NCI-H460 (cell line): ENCODE results near the gene WDR33. TPM values are rescaled to one million over a fixed set of nuclear protein-coding genes. Genes with fewer than 3 reads are reported as not detected.

Experiments used
- DNase-seq: peaks from one replicate; pipeline ENCODE4 v3.0.0-alpha.2; 2016; ENCODE audit warnings: low read depth; ENCODE audit errors: extremely low read depth
- total RNA-seq: library from RNA; depleted of rRNA; stranded (reverse); fragments of >200 nt; shearing (Covaris generic); gene quantifications from 2 replicates; pipeline ENCODE4 v1.2.3, GENCODE V29; 2014

WDR33 gene
- total RNA-seq, 1 experiment from 2014 or later = 32.7 TPM

DNA sequence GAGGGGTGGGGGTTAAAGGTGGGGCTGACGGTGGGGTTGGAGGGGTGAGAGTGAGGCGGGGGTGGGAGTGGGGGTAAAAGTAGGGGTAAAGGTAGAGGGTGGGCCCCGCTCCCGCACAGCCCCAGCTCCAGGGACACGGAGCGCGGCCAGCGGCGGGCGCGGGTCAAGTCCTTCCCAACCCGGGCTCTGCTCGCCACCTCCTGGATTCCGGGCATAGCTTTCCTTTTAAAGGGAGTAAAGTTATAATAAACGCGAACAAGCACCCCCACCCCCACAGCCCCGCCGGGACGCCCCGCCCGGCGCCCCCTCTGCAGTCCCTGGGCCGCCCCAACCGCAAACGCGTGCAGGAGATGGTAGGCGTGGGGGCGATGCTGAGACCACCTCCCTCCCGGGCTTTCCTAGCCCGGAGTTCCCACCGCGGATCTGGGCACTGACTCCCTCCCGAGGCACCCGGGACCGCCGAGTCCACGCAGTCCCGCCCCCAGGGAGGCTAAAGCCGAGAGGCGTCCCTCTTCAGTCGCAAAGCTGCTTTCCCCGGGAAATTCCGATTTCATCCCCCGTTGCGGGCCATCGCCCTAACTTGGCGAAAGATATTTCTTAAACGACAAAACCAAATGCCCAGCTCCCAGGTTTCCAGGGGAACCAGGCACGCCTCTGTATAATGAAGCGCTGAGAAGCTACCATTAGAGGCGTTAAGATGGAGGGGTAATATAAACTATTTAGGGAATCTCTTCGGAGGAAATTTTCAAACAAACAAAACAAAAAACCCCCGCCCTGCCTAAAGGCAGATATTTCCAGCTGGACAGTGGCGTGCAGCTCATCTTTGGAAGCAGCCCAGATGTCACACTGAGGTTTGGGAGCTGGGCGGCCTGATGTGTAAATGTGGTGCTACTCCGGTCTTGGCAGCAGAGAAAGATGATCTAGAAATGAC lies 135.4 kb downstream of the WDR33 start, which contains the start of gene LIMS2:
Gene LIMS2 (minus strand): TSS at position 200 of the 931 bp plus-strand sequence. CDS start 506 bp downstream, outside the sequence.
- no peak for DNase-seq

DNA sequence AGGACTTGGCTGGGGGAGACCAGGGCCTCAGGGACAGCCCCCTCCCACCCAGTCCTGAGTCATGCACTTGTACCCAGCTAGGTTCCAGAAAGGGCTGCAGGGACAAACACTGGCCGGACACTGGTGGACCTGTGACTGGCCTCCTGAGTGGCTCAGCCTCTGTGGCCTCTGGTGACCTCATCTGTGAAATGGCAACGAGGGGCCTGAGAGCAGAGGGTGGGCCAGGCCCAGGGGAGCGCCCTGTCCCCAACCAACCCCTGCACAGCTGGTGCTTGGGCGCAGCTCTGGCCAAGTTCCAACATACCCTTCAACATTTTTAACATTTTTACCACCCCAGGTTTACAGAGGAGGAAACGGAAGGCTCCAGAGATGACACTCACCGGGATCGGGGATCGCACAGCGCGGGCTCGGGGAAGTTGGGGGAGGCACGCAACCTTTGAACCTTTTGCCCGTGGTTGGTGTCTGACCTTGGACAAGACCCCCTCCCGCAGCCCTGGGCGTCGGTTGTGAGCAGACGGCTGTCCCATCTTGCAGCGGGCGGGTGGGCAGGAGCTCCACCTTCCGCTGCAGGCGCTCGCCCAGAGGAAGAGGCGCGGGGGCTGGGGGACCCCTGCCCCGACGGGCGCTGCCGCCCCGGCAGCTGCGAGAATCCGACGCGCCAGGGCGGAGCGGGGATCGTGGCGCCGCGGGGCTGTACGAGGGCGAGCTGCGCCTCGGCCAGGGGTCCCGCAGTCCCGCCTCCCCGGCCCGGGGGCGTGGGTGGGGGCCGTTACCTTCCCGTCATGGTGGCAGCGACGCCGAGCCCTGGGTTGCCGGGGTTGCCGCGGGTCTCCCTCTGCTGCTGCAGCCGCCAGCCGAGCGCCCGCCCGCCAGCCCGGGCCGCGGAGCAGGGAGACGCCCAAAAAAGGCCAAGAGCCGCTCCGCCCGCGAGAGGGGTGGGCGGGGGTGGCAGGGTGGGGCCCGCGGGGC lies 136.4 kb downstream of the WDR33 start:
- no peak for DNase-seq

DNA sequence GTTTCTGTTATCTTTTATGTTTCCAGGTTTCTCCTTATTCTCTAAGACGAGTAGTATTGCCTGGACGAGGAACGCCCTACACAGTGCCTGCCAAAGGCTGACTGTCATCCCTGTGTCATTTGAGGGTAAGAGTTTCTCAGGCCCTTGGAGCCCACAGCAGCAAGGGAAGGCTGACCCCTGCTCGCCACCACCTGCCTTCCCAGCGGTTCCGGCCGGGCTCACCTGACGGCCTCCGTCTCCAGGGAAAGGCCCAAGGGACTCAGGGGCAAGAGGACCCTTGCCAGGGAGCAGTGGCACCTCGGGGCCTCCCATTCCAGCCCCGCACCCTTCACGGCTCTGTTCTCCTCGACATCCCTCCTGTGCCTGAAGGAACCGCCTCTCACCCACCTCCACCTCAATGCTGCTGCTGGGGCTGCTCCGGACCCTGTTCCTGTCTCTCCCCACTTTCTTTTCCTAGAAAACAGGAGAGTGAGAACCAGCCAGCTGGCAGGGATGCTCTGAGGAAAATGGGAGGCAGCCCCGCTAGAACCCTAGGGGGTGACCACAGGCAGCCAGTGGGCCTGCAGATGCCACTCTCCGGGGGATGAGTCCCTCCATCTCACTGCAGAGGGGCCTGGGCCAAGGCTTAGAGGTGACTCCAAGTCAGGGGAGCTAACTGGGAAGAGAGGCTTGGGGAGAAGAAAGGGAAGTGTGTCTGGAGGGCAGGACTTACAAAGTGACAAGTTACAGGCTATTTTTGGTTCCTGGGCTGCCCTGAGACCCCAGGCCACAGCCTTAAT lies 137.5 kb downstream of the WDR33 start:
- DNase-seq = no peak

DNA sequence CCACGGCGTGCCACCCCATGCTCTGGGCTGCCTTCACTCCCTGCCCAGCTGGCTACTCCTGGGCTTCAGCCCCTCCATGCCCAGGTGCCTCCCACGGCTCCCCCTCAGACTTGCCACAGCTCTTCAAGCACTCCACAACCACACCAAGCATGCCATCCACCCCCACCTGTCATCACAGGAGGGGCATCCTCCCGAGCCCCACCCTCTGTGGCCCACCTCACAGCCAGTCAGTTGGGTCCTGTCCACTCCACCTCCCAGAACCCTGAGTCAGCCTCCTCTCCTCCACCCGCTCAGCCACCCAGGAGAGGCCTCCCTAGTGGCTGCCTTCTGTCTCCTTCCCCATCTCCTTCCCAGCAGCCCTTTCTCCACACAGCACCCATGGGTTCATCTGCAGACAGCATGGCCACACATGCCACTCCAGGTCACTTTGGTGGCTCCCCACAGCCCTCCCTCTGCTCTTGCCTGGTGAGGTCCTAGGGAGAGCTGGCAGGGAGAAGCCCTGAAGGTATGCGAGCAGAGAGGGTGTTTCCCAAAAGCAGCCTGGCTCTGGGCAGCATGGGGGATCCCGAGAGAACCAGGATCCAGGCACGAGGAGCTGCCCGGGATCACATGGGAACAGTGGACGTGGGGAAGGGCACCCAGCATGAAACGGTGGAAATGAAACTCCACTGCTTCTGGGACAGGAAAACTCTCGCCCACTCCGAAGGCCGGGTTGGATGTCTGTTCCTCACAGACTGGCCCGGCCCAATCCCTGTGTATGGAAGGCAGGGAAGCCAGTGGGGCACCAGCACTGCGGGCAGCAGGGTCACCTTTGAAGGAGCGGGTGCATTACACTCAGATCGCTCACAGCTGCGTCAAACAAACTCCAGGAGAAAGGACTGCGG lies 138.4 kb downstream of the WDR33 start:
- DNase-seq = no peak

DNA sequence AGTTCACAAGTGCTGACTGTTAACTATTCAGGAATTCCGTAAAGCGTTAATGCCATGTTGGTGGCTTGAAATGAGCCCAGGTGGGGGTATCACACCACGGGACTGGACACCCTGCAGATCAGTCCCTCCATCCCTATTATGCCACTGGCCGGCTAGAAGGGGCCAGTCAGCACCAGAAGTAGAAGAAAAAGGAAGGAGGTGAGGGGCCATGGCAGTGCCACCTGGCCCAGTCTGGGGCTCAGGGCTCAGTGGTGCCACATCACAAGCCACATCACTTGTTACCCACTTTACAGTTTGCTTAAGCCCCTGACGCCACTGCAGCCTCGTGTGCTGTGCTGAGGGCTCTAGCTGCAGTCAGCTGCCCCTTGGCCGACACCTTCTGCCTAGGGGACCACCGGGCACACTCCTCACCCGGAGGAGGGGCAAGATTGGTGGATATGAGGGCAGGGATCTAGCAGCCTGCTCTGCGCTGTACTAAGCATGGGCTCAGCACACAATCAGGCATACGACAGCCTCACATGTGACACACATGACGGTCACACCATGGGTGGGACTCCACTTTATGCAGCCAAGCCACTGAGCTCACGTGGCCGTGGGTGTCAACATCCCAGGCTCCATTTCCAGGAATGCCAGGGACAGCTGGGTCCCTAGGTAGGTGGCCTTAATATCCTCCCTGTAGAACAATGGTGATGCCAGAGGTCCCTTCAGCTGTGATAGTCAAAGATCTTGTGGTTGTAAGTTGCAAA lies 139.2 kb downstream of the WDR33 start:
- no peak for DNase-seq

DNA sequence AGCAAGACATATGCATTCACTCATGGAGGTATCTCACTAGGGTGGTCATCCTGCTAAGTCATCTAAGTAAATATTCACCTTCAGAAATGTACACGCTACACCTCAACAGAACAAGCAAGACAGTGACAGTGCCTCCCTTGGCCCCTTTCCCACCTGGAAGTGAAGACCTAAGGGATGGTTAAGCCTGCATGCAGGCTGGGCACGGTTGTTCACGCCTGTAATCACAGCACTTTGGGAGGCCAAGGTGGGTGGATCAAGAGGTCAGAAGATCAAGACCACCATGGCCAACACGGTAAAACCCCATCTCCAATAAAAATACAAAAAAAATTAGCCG lies 140.0 kb downstream of the WDR33 start:
- DNase-seq = no peak

DNA sequence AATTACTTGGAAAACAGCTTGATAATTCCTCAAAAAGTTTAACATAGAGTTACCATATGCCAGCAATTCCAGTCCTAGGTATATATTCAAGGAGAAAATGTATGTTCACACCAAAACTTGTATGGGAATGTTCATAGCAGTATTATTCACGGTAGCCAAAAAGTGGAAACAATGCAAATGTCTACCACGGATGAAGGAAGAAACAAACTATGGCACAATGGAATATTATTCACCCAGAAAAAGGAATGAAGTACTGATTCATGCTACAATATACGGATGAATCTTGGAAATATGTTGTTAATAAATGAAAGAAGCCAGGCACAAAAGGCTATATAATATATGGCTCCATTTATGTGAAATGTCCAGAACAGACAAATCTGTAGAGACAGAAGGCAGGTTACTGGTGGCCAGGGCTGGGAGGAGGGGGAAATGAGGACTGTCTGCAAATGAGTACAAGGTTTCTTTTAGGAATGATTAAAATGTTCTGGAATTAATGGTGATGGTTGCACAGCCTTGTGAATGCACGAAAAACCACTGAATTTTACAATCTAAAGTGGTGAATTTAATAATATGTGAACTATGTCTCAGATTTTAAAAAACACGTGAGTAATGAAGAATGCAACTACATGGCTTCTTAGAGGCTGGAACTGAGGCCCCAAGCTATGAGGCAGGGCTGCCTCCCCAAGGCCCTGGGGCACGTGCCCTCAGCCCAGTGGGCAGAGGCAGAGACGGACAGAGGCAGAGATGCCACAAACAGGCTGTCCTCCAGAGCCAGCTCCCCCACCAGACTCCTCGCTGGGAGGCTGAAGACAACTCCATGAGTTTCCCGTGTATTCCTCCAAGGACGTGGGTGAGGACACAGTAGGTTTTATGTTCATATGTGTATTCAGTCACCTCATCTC lies 140.7 kb downstream of the WDR33 start:
- DNase-seq = no peak

DNA sequence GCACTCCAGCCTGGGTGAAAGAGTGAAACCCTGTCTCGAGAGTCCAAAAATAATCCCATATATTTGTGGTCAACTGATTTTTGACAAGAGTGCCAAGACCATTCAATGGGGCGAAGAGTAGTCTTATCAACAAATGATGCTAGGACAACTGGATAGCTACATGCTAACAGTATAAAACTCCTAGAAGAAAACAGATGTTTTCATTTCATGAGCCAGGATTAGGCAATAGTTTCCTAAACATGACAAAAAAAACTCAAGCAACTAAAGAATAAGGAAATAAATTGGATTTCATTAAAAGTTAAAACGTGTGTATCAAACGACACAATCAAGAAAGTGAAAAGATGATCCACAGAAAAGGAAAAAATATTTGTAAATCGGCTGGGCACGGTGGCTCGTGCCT lies 141.9 kb downstream of the WDR33 start:
- DNase-seq = no peak

DNA sequence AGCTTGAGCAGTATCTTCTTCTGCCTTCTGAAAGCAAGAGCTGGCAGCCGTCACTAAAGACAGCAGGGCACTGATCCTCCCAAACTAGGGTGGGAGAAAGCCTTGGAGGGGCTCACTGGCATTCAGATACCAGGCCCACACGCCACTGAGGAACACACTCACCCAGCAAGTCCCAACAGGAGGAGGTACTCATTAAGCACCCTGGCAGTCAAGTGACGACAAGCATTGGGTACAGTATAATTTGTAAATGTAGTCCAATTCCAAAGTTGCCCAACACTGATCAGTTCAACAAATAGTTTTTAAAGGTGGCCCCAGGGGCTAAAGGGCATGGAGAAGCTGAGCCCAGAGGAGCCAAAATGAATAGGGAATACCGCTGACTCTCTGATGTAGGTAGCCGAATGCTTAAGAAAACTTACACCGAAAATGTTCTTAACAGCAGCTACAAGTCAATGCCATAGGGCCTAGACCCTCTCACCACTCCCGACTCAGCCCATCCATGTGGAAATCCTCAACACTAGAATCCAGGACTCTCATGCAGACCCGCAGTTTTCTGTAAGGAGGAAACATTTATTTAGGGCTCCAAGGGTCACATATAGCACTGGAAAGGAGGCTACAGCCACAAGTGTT lies 145.6 kb downstream of the WDR33 start:
- no peak for DNase-seq

DNA sequence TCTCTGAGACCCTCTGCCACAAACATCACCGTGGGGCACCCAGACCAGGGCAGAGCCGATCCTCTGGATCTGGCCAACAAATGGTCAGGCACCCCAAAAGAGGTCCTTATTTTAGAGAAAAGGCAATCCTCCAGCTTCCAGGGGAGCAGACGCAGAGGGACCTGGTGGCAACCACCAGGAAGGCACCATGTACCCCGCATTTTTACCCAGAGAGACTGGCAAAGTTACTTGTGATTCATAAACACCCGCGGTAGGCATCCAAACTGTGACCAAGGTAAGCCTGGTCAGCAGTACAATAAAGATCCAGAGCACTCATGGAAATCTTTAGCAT lies 146.1 kb downstream of the WDR33 start:
- no peak for DNase-seq

DNA sequence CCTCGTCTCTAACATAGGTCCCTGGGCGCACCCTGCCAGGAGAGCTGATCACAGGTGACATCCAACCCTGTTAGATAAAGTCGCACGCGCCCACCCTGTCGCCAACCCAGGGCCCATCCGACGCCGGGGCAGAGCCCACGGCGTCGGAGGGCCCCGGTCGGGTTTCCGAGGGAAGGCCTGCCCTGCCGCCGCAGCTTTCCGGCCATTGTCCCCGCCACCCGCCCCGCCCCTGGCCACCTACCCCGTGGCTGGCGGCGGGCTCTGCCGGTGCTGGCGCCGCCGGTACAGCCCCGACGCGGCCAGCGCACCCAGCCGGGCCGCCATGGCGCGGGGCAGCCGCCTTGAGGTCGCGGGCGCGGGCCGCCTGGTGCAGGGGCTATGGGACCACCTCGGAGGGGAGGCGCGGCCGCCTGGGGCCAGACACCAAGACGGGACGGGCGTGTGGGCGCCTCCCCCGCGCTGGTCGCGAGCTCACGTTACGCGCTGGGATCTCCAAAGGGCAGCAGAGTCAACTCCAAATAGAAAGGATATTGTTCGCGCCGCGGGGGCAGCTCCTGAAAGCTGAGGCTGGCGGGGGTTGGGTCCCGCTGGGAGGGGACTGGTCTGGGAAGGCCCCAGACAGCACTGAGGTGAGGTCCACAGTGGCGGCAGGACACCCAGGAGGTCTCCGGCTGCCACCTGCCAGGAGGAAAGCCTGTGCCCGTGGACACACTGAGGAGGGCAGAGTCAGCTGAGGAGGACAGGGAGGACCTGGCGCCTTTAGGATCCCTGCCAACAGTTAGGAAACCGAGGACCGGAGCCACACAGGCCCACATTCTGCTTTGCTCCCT lies 146.7 kb downstream of the WDR33 start:
- DNase-seq = no peak

DNA sequence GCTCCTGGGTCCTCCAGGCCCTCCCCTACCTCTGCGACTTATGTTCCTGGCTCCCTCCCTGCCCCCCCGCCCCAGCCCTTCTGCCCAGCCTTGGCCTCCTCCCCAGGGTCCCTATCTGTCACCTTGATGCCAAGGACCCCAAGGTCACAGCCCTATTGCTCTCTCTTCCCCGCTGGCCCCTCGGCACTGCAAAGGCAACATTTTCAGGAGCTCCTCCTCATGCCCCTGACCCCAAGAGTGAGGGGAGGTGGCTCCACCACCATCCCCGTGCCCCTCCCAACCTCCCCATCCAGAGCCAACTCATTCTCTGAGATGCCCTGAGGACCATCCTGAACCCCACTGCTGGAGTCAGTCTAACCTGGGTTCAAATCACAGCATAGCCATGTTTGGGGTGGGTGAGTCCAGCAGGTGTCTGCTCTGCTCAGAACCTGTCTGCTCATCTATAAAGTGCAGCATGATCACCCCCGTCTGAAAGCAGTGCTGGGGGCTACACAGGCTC lies 147.4 kb downstream of the WDR33 start:
- no peak for DNase-seq

DNA sequence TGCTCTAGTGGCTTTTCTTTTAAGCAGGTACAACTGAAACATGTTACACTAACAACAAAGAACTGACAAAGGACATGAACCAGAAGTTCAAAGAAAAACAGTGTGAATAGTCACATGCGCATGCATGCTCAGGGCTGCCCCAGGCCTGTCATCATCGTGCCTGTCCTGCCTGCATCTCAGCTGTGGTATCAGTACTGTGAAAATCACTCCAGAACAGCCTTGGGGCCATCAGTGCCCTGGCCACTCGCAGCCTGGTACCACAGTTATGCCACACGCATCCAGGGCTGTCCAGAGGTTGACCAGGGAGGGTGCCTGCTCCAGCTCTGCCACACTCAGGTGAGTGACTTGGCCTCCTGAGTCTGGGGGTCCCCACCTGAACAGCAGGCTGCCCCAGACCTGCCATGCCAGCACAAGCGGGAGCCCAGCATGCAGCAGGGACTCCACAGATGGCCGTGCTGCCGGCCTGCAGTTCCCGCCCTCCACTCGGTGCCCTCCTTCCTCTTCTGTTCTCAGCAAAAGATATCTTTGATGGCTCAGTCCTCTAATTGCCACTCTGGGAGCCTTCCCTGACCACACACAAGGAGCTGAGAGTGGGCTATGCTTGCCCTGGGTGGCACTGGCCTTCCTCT lies 147.9 kb downstream of the WDR33 start:
- no peak for DNase-seq

DNA sequence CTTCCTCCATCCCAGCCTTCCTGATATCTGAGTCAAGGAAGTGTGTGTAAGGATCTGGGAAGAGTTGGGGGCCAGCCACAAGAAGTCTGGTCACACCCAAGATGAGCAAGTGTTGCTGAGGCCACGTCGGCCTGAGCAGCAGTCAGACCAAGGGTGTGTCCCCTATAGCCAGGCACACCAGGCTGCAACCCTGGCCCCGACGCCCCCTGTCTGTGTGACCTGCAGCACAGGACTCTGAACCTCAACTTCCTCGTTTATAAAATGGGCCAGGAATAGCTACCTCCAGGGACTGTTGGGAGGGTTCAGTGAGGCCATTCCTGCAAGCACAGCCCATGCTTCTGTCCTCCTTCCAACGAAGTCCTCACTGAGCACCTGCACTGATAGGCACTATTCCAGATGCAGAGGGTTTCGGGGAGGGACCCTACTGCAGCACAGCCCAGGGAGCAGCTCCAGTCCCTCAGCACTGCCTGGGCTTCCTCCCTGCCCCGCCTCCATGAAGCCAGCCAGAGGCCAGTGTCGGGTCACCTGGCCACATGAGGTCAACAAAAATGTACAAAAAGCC lies 148.9 kb downstream of the WDR33 start:
- no peak for DNase-seq

DNA sequence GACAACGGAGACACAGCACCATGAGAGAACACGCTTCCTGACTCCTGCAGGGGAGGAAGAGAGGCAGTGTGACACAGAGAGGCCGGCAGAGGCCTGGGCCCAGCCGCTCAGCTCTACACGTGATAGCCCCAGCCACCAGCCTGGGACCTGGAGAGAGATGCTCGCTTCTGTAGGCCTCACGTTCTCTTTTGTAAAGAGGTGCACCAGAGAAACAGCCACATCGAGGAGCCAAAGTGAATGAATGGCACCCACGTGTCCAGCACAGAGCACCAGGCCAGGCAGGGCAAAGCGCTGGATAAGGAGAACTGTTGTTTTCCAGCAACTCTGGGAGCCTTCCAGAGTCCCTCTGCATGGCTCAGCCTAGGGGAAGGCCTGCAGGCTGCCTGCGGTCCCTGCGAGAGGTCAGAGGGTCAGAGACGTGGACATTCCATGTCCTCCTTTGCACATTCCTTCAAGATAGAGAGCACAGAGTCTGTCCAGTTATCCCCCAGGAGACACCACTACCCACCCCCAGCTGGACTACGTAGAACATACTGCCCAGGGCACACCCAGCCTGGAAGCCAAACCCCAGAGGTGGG lies 149.8 kb downstream of the WDR33 start:
- DNase-seq = no peak

DNA sequence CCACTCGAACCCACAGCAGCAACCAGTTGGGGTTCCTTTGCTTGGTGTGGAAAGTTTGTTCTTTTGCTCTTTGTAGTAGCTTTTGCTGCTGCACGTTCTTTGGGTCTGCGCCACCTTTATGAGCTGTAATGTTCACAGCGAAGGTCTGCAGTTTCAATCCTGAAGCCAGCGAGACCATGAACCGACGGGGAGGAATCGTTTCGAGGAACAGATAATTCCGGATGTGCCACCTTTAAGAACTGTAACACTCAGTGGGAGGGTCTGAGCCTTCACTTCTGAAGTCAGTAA lies 150.7 kb downstream of the WDR33 start:
- DNase-seq = no peak
